Endothelial cell (in vitro differentiated cells): ENCODE data around the gene TNIK. TPM values are rescaled to one million over a fixed set of nuclear protein-coding genes. Genes with fewer than 3 reads are reported as not detected.

Source experiments
- DNase-seq: peaks from one replicate; pipeline ENCODE4 v3.0.0; 2021; ENCODE audit warnings: low spot score
- H3K27ac Mint-ChIP-seq: one replicate; pipeline ENCODE4 v1.8.0; 2021; ENCODE audit warnings: mixed read lengths, inconsistent platforms; ENCODE audit not compliant: unreplicated experiment
- H3K27me3 Mint-ChIP-seq: one replicate; pipeline ENCODE4 v1.8.0; 2021; ENCODE audit warnings: mild to moderate bottlenecking, moderate library complexity, mixed read lengths, inconsistent platforms; ENCODE audit not compliant: unreplicated experiment
- H3K36me3 Mint-ChIP-seq: one replicate; pipeline ENCODE4 v1.8.0; 2021; ENCODE audit warnings: mild to moderate bottlenecking, low read depth, mixed read lengths, inconsistent platforms; ENCODE audit not compliant: unreplicated experiment
- H3K4me1 Mint-ChIP-seq: one replicate; pipeline ENCODE4 v1.8.0; 2021; ENCODE audit warnings: mild to moderate bottlenecking, mixed read lengths, inconsistent platforms; ENCODE audit not compliant: unreplicated experiment
- H3K4me3 Mint-ChIP-seq: one replicate; pipeline ENCODE4 v1.8.0; 2021; ENCODE audit warnings: mild to moderate bottlenecking, mixed read lengths, inconsistent platforms; ENCODE audit not compliant: unreplicated experiment
- H3K9me3 Mint-ChIP-seq: one replicate; pipeline ENCODE4 v1.8.0; 2021; ENCODE audit warnings: mixed read lengths, inconsistent platforms; ENCODE audit not compliant: unreplicated experiment
- total RNA-seq: library from RNA; stranded (reverse); fragmentation: NEBNext Ultra II Directional; extraction: Animal tissue kit (Norgen Biotek cat#: 25700); gene quantifications from one replicate; pipeline ENCODE4 v1.2.1, GENCODE V29; 2021; ENCODE audit not compliant: unreplicated experiment
- TF ChIP-seq, protein P1 (sequence below): fragments of 200-600 bp; sonication (generic); IDR thresholded peaks from one replicate; pipeline ENCODE4 v1.5.0; 2021; ENCODE audit warnings: antibody characterized with exemption; ENCODE audit not compliant: unreplicated experiment

TNIK gene
- total RNA-seq, 1 donor from 2014 or later = 67.0 TPM

DNA sequence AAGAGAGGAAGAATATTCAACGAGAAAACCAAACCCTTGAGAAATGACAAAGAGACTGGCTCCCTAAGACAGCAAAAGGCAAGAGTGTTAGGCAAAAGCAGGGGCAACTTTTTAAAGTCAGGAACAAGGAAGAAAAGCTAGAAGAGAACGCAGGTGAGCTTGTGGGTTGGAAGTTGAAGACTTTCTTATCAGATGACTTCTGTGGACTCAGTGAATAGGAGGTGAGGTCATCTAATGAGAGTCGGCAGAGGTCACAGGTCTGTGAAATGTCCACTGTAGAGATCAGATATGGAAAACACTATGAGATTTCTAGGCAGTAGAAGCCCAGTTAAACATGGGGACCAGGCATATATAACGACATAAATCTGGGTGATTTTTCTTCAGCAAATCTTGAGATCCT, 27.2 kb upstream of the TNIK start:
- H3K4me1 Mint-ChIP-seq = no peaks in the 10 kb centered on the region

DNA sequence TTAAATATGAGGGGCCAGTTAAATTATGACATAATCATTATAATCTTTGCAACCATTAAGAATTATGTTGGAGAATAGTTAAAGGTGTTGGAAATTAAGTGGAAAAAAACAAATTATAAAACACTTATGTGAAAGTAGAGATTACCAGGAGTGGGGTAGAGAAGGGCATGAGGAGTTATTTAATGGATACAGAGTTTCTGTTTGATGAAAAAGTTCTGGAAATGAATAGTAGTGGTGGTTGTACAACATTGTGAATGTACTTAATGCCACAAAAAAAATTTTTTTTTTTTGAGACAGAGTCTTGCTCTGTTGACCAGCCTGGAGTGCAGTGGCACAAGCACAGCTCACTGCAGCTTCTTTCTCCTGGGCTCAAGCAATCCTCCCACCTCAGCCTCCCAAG, 25.1 kb upstream of the TNIK start:
- no peaks in the 10 kb centered on the region for H3K4me1 Mint-ChIP-seq
- TF ChIP-seq, protein P1, sequence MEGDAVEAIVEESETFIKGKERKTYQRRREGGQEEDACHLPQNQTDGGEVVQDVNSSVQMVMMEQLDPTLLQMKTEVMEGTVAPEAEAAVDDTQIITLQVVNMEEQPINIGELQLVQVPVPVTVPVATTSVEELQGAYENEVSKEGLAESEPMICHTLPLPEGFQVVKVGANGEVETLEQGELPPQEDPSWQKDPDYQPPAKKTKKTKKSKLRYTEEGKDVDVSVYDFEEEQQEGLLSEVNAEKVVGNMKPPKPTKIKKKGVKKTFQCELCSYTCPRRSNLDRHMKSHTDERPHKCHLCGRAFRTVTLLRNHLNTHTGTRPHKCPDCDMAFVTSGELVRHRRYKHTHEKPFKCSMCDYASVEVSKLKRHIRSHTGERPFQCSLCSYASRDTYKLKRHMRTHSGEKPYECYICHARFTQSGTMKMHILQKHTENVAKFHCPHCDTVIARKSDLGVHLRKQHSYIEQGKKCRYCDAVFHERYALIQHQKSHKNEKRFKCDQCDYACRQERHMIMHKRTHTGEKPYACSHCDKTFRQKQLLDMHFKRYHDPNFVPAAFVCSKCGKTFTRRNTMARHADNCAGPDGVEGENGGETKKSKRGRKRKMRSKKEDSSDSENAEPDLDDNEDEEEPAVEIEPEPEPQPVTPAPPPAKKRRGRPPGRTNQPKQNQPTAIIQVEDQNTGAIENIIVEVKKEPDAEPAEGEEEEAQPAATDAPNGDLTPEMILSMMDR = no peak
- DNase-seq = no peak
- no peaks in the 10 kb centered on the region for H3K36me3 Mint-ChIP-seq
- H3K9me3 Mint-ChIP-seq = no peaks in the 10 kb centered on the region
- no peak overlapping the region for H3K4me3 Mint-ChIP-seq
- H3K27me3 Mint-ChIP-seq = peaks cover 1% of the 10 kb centered on the region
- no peak overlapping the region for H3K27ac Mint-ChIP-seq

More for the DNA sequence above, 27.2 kb upstream of the TNIK start:
- Mint-ChIP-seq H3K36me3 (no peaks in the 10 kb centered on the region), H3K27ac (no peak overlapping the region), H3K9me3 (no peaks in the 10 kb centered on the region), H3K4me3 (no peak overlapping the region), H3K27me3 (peaks cover 1% of the 10 kb centered on the region)
- no peak for DNase-seq
- TF ChIP-seq, protein P1 = no peak

DNA sequence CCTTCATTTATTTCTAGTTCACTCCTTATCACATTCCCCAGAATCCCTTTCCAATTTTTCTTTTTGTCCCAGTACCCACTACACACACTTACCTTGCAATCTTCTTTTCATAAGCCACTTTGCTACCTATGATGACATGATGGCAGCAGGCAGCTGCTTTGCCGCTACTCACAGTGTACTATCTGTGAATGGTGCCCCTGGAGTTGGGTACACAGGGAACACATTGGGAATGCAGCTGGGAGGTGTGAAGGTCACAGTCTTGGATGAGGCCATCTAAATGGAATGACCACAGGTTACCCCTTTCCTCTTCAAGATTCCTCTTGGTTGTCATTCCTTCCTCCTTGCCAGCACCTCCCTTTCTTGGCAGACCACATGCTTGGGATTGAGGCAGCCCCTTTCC, 20.8 kb upstream of the TNIK start:
- Mint-ChIP-seq H3K27me3 (peaks cover 3% of the 10 kb centered on the region), H3K4me1 (no peaks in the 10 kb centered on the region), H3K9me3 (no peaks in the 10 kb centered on the region), H3K4me3 (no peak overlapping the region), H3K36me3 (no peaks in the 10 kb centered on the region), H3K27ac (no peak overlapping the region)
- DNase-seq = no peak
- TF ChIP-seq, protein P1 = no peak

DNA sequence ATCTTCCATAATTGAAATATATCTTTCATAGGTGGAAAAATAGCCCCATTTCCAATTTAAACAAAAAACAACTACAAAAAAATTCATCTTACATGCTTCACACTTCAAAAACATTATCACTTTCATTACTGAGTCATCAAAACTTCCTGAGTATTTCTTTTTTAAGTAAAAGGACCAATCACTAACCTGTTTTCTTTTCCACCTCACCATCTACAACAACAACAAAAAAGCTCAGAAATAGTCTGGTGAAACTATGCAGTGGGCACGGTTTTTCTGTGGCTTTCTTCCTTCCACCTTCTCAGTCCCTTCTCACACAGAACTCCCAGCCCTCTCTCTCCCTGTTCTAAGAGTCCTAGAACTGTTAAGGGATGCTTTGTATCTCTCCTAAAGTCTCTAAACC, 20.3 kb upstream of the TNIK start:
- Mint-ChIP-seq H3K27ac (no peak overlapping the region), H3K9me3 (no peaks in the 10 kb centered on the region), H3K27me3 (peaks cover 3% of the 10 kb centered on the region), H3K4me3 (no peak overlapping the region), H3K4me1 (no peaks in the 10 kb centered on the region), H3K36me3 (no peaks in the 10 kb centered on the region)
- DNase-seq = no peak
- TF ChIP-seq, protein P1 = no peak

DNA sequence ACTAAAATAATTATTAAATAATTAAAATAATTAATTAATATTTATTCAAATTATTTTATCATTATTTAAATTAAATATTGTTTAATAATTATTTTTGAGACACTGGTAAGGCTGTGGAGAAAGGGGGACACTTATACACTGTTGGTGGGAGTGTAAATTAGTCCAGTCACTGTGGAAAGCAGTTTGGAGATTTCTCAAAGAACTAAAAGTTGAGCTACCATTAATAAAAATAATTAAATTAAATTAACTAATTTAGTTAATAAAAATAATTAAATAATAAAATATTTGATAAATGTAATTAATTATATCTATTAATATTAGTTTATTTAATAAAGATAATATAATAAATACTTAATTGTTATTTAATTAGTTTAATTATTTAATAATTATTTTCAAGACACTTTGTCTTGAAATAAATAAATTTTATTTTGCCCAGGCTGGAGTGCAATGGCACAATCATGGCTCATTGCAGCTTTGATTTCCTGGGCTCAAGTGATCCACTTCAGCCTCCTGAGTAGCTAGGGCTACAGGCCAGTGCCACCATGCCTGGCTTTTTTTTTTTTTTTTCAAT, 16.4 kb upstream of the TNIK start:
- Mint-ChIP-seq H3K4me3 (no peak overlapping the region), H3K27me3 (peaks cover 1% of the 10 kb centered on the region), H3K4me1 (peaks cover 3% of the 10 kb centered on the region), H3K27ac (no peak overlapping the region), H3K36me3 (no peaks in the 10 kb centered on the region), H3K9me3 (no peaks in the 10 kb centered on the region)
- TF ChIP-seq, protein P1 = no peak
- DNase-seq = no peak
